Measurements from ENCODE around the gene ZNF615. TPM values are rescaled to one million over a fixed set of nuclear protein-coding genes. Genes with fewer than 3 reads are reported as not detected.

ZNF615 gene
- total RNA-seq: 6.5 and 16.7 TPM in 2 replicates

DNA sequence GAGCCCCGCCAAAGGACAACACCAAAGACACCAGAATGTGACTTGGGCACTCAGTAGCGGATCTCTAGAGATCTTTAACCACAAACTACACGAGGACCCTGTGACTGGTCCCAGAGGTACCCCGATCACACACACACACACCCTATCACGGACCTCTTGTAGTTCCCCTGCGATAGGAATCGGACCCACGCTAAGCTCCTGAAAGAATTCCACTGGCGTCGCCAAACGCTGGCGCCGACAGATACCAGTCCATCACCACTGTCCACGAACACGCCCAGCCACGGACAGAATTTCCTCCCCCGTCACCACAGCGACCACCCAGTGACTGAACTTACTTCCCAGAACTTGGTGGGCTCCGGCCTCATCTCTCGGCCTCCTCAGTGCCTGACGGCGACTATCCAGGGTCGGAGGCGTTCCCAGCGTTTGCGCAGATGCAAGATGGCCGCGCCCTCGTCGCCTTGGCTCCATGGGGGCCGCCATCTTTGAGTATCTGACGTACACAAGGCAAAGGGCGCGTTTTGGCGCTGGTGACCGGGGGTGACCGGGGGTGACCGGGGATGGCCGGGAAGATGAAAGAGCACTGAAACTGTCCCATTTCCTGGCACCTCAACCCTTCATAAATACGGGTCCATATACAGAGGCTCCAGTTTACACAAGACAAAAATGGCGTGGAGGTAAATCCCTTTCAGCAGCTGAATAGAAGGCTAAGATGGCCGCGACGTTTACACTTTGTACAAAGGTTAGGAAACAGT lies at the start of gene ZNF615:
TSS of gene ZNF615 (minus strand) at position 406 of the 752 bp plus-strand sequence. CDS start 4,500 bp downstream, outside the sequence.

GRCh38 chr19:52048555-52049501 lies 40.8 kb upstream of the ZNF615 start, which contains the start of gene ZNF432:
Gene ZNF432 (minus strand): TSS chr19:52048838. CDS start chr19:52046868, 1,970 bp downstream.

GRCh38 chr19:52028027-52028779 lies 20.2 kb upstream of the ZNF615 start, which contains the start of gene ZNF614:
Gene ZNF614 (minus strand): TSS chr19:52028379. CDS start chr19:52025745, 2,634 bp downstream.

DNA sequence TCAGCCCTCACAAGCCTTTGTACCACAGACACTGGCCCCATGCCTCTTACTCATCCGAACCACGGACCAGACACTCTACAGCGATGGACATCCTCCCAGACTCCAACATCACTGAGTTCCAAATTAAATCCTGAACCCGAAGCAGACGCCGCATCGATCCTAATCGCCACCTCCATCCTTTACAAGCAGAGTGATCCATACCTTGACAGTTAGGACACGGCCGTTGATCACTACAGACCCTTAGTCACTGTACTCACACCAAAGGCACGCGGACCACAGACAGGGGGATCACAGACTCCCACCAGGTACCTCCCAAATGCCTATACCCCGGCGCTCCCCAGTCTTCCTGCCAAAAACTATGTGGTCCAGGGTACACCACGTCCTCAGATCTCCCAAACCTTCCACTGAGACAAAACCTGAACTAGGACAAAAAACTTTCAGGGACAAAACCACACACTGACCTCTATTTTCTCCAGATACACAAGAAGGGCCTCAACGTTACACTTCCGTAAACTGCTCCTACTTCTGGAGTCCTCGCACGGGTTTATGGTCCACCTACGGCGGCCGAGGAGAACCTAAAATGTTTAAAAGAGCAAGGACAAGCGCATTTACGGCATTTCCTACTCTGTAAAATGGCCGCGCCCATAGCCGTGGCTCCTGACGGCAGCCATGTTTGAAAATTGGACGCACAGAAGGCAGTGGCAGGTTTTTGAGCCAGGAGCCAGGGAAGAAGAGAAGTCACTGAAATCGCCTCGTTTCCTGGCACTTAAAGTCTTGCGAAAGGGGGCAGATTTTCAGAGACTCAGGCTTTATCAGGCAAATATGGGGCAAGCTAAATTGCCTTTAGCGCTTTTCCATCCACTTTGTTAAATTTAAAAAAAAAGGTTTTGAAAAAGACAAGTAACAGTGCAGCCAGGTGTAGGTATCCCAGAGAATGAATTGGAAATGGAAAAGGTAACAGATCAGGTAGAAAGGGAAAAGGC lies 21.4 kb downstream of the ZNF615 start, which contains the start of gene ZNF350:
TSS of gene ZNF350 (minus strand) at position 532 of the 983 bp plus-strand sequence. CDS start 12,480 bp downstream, outside the sequence.

Other genes with a start within 250 kb of the ZNF615 start
- not detected in 2 replicates for gene FPR2, start 247.0 kb downstream of the ZNF615 start, total RNA-seq
- under 0.01 TPM in 1 of 2 replicates, not detected in the other for gene FPR3, start 213.1 kb downstream of the ZNF615 start, total RNA-seq
- 3.9 and 5.2 TPM in 2 replicates for gene ZNF577, start 120.3 kb downstream of the ZNF615 start, total RNA-seq
- 6.8 and 16.0 TPM in 2 replicates for gene ZNF649, start 103.2 kb downstream of the ZNF615 start, total RNA-seq
- gene ZNF613, start 80.7 kb downstream of the ZNF615 start, total RNA-seq: 5.2 and 12.5 TPM in 2 replicates
- gene ZNF350, start 21.4 kb downstream of the ZNF615 start, total RNA-seq: 8.8 and 9.0 TPM in 2 replicates
- gene ZNF614, start 20.2 kb upstream of the ZNF615 start, total RNA-seq: 11.1 and 11.4 TPM in 2 replicates
- gene ZNF432, start 40.6 kb upstream of the ZNF615 start, total RNA-seq: 5.5 and 8.2 TPM in 2 replicates
- gene ZNF841, start 87.6 kb upstream of the ZNF615 start, total RNA-seq: 11.7 and 17.9 TPM in 2 replicates
- 5.2 and 11.2 TPM in 2 replicates for gene ZNF616, start 131.7 kb upstream of the ZNF615 start, total RNA-seq
- gene ZNF836, start 163.4 kb upstream of the ZNF615 start, total RNA-seq: 3.5 and 3.6 TPM in 2 replicates
- 84.8 and 90.0 TPM in 2 replicates for gene PPP2R1A, start 181.8 kb upstream of the ZNF615 start, total RNA-seq

All from epithelial cell of umbilical artery (primary cell).